GM12874 (cell line): ENCODE data around the gene NR1I3.
A peak's percentile ranks its signal among the peaks of the same experiment; 100 is the strongest.

Source experiments
- TF ChIP-seq, protein P1 (sequence below): IDR thresholded peaks from 2 replicates; pipeline ENCODE4 v1.5.1; 2011; ENCODE audit warnings: low read depth, mild to moderate bottlenecking, control low read depth, low read length, moderate library complexity; ENCODE audit not compliant: insufficient read depth

Gene NR1I3

GRCh38 chr1:161235957-161236775, 1.8 kb downstream of the NR1I3 start:
- TF ChIP-seq, protein P1, sequence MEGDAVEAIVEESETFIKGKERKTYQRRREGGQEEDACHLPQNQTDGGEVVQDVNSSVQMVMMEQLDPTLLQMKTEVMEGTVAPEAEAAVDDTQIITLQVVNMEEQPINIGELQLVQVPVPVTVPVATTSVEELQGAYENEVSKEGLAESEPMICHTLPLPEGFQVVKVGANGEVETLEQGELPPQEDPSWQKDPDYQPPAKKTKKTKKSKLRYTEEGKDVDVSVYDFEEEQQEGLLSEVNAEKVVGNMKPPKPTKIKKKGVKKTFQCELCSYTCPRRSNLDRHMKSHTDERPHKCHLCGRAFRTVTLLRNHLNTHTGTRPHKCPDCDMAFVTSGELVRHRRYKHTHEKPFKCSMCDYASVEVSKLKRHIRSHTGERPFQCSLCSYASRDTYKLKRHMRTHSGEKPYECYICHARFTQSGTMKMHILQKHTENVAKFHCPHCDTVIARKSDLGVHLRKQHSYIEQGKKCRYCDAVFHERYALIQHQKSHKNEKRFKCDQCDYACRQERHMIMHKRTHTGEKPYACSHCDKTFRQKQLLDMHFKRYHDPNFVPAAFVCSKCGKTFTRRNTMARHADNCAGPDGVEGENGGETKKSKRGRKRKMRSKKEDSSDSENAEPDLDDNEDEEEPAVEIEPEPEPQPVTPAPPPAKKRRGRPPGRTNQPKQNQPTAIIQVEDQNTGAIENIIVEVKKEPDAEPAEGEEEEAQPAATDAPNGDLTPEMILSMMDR: no peak

GRCh38 chr1:161233102-161233501, 4.9 kb downstream of the NR1I3 start:
- TF ChIP-seq, protein P1: no peak

GRCh38 chr1:161230762-161231161, 7.2 kb downstream of the NR1I3 start:
- TF ChIP-seq, protein P1: no peak

DNA sequence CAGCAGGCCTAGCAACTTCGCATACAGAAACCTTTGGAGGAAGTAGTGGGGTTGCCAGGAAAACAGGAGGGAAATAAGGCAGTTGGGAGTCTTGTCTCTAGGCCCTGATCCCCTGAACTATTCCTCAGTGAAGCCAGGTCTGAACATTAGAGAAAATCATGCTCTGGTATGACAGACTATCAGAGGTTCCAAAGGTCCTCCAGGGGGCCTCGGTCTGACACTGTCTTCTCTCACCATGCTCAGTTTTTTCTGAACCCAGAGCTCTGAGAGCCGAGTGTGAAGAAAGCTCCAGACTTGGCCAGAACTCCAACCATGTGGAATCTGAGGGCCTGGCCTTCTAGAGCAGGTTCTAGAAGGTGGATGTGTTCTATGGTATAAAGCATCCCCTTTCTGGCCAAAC, 8.1 kb downstream of the NR1I3 start:
- TF ChIP-seq, protein P1: 0 out of 2 replicates have a peak, but pooled peaks have one; percentile 21

DNA sequence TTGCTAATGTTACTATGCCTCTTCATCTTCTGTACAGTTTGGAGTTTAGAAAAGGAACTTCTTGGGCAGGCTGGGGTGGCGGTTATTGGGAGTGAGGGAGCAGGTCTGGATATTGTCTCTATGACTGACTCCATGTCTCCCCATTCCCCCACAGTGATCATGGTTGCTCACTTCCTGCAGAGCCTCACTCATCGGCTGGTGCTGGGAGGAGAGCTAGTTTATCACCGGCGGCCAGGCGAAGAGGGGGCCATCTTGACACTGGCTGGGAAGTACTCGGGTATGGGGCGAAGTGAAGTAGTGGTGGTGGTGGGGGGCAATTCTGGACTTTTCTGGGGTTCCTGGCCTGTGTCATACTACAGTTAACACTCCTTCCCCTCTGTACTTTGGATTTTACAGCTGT, 10.0 kb downstream of the NR1I3 start:
- TF ChIP-seq, protein P1: no peak

DNA sequence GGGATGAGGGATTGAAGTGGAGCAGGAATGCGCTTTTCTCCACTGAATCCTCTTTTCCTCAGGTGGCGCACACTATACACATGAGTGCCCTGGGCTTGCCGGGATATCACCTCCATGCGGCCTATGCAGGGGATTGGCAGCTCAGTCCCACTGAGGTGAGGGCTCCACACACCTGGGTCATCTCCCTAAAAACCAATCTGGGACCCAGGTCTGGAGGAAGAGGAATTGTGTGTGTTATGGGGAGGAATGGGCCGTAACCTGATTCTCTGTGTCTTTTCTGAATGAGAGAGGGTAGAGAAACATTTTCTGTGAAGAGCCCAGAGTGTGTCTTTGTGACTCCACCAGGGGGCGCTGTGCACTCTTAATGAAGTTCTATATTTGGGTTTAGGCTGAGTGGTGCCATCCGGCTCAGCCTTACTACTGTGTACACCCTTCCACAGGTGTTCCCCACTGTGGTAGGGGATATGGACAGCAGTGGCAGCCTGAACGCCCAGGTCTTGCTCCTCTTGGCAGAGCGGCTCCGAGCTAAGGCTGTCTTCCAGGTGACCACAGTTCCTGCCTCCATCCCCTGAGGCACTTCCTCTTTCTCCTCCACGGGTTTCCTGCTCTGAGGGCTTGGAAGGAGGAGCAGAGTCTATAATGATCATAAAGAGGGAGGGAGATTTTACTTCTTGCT, 10.7 kb downstream of the NR1I3 start:
- TF ChIP-seq, protein P1: peak; percentile 80

DNA sequence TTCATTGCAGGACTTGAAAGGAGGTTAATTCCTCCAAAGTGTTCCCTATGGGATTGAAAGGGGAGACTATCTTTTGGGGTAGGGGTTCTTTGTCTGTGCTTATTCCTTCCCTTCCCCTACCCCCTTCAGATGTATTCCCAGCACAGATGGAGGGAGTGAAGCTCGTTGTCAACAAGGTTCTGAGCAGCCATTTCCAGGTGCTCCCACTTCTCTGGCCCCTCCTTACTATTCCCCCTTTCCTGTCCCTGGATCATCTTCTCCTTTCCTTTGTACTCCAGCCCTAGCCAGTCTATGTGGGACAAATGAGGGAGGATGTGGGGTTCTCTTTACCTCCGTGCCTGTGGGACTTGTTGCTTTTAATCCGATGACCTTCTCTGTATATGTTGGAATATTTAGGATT, 11.2 kb downstream of the NR1I3 start:
- TF ChIP-seq, protein P1: no peak
